Measurements from ENCODE around the gene SRGAP3. TPM values are rescaled to one million over a fixed set of nuclear protein-coding genes. Genes with fewer than 3 reads are reported as not detected.

Gene SRGAP3
- total RNA-seq, 5 donors from 2014 or later (not counting 1 experiment from before 2014, with no cell fraction given), result 1.4 to 4.4 (median 2.8) TPM

DNA sequence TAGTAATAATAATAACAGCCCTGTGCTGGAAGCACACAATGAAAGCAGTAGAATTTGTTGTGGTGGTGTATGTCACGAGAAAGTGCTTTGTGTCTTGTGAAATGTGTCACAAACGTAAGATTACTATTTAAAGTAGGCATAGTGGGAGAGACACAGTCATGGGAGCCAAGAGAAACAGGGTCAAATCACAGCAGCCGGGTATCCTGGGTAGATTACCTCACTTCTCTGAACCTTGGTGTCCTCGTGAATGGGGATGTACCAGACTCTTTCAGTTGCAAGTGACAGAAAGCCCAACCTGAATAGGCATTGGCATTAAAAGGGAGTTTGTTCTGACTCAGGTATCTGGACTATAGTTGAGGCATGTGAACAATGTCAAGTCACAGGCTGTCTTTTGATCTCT is 29.1 kb upstream of the SRGAP3 start:
- Histone ChIP-seq H3K4me3 (ENCODE audit: control insufficient read depth in 1 of 2, extremely low read depth in 1 of 2, low read length in 1 of 2) (no peak overlapping the region), H3K36me3 (ENCODE audit: control insufficient read depth in 2 of 2, extremely low read depth in 1 of 2, insufficient read depth in 1 of 2, low read length in 1 of 2) (no peaks in the 10 kb centered on the region), H3K9me3 (no peaks in the 10 kb centered on the region), H3K27me3 (replicated peaks in 1 of 2; ENCODE audit: control insufficient read depth in 2 of 2, extremely low read depth in 1 of 2, insufficient read depth in 2 of 2, low read length in 1 of 2) (peaks cover 0 to 6% of the 10 kb centered on the region in 2 experiments), H3K27ac (ENCODE audit: low read length) (no peak overlapping the region), H3K4me1 (ENCODE audit: control insufficient read depth in 1 of 2, extremely low read depth in 1 of 2, insufficient read depth in 2 of 2, low read length in 2 of 2) (no peaks in the 10 kb centered on the region)
- ATAC-seq (replicated peaks in 1 of 4) (no peak), DNase-seq (no peak)
- WGBS (ENCODE audit: insufficient coverage), result 74% methylated on average over 4 of the region's 4 CpGs
- Mint-ChIP-seq H3K36me3 (no peaks in the 10 kb centered on the region), H3K27me3 (peaks cover 5 to 14% of the 10 kb centered on the region in 2 donors), H3K4me3 (no peak overlapping the region), H3K27ac (no peak overlapping the region), H3K9me3 (peaks cover 0 to 6% (median 2%) of the 10 kb centered on the region in 3 donors), H3K4me1 (no peaks in the 10 kb centered on the region)
- ChIA-PET CTCF (no interaction called here), POLR2A (no interaction called here)

- WGBS (ENCODE audit: insufficient coverage), result no CpG with 5 or more reads among the region's 1 CpG
- no peak overlapping the region for H3K4me3 ChIP-seq (ENCODE audit: control insufficient read depth in 1 of 2, extremely low read depth in 1 of 2, low read length in 1 of 2)
- Mint-ChIP-seq H3K36me3 (no peaks in the 10 kb centered on the region), H3K9me3 (peaks cover 0 to 6% (median 2%) of the 10 kb centered on the region in 3 donors), H3K4me3 (no peak overlapping the region), H3K4me1 (no peaks in the 10 kb centered on the region), H3K27me3 (peaks cover 5 to 14% of the 10 kb centered on the region in 2 donors), H3K27ac (no peak overlapping the region)
- no peaks in the 10 kb centered on the region for H3K9me3 ChIP-seq
- H3K27ac ChIP-seq (ENCODE audit: low read length), result no peak overlapping the region
- ATAC-seq (replicated peaks in 1 of 4), result no peak
- POLR2A ChIA-PET, result no interaction called here
- no peak for DNase-seq
- no peaks in the 10 kb centered on the region for H3K4me1 ChIP-seq (ENCODE audit: control insufficient read depth in 1 of 2, extremely low read depth in 1 of 2, insufficient read depth in 2 of 2, low read length in 2 of 2)
- peaks cover 0 to 6% of the 10 kb centered on the region in 2 experiments for H3K27me3 ChIP-seq (replicated peaks in 1 of 2; ENCODE audit: control insufficient read depth in 2 of 2, extremely low read depth in 1 of 2, insufficient read depth in 2 of 2, low read length in 1 of 2)
- CTCF ChIA-PET, result no interaction called here
- no peaks in the 10 kb centered on the region for H3K36me3 ChIP-seq (ENCODE audit: control insufficient read depth in 2 of 2, extremely low read depth in 1 of 2, insufficient read depth in 1 of 2, low read length in 1 of 2)
Observed at GRCh38 chr3:9278085-9278484, 28.6 kb upstream of the SRGAP3 start.

DNA sequence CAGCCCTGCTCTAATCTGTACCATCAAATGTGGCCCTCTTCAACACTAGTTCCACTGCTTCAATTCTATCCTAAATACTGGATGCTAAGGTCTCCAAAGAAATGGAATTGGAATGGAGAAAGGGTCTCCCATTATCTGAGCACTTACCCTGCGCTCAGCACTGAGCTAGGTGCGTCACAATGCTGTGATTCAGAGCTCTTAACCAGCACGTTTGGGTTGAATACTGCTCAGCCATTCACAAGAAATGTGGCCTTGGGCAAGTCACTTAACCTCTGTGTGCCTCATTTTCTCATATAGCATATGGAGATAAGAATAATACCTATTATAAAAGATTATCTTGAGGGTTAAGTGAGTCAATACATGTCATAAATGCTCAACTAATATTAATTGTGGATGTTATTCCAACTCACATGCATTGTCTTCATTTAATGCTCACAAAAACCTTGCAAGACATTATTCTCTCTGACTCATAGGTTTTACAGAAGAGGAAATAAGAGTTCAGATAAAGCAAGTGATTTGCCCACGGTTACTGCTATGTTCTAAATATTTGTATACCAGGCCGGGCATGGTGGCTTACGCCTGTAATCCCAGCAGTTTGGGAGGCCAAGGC is 27.4 kb upstream of the SRGAP3 start:
- Mint-ChIP-seq H3K4me3 (no peak overlapping the region), H3K9me3 (peaks cover 0 to 6% (median 2%) of the 10 kb centered on the region in 3 donors), H3K27me3 (peaks cover 2 to 10% of the 10 kb centered on the region in 2 donors), H3K27ac (no peak overlapping the region), H3K4me1 (no peaks in the 10 kb centered on the region), H3K36me3 (no peaks in the 10 kb centered on the region)
- H3K27me3 ChIP-seq (replicated peaks in 1 of 2; ENCODE audit: control insufficient read depth in 2 of 2, extremely low read depth in 1 of 2, insufficient read depth in 2 of 2, low read length in 1 of 2), result peaks cover 0 to 6% of the 10 kb centered on the region in 2 experiments
- POLR2A ChIA-PET, result interaction anchor here in 1 of 2 donors (0.6 kb wide), 1 partner anchor 18 kb away, joined by 3 read pairs; no protein-coding TSS in a partner anchor
- 78% methylated on average over 3 of the region's 6 CpGs for WGBS (ENCODE audit: insufficient coverage)
- no peaks in the 10 kb centered on the region for H3K4me1 ChIP-seq (ENCODE audit: control insufficient read depth in 1 of 2, extremely low read depth in 1 of 2, insufficient read depth in 2 of 2, low read length in 2 of 2)
- no peaks in the 10 kb centered on the region for H3K9me3 ChIP-seq
- no peak overlapping the region for H3K4me3 ChIP-seq (ENCODE audit: control insufficient read depth in 1 of 2, extremely low read depth in 1 of 2, low read length in 1 of 2)
- DNase-seq (no peak), ATAC-seq (replicated peaks in 1 of 4) (no peak)
- H3K36me3 ChIP-seq (ENCODE audit: control insufficient read depth in 2 of 2, extremely low read depth in 1 of 2, insufficient read depth in 1 of 2, low read length in 1 of 2), result no peaks in the 10 kb centered on the region
- no peak overlapping the region for H3K27ac ChIP-seq (ENCODE audit: low read length)
- CTCF ChIA-PET, result no interaction called here

GRCh38 chr3:9271903-9272302 is 22.5 kb upstream of the SRGAP3 start:
- H3K27ac Mint-ChIP-seq, result peak overlapping the region in 1 of 2 donors; percentile 73
- WGBS (ENCODE audit: insufficient coverage), result 20% methylated on average over 2 of the region's 6 CpGs
- CTCF ChIA-PET, result no interaction called here

DNA sequence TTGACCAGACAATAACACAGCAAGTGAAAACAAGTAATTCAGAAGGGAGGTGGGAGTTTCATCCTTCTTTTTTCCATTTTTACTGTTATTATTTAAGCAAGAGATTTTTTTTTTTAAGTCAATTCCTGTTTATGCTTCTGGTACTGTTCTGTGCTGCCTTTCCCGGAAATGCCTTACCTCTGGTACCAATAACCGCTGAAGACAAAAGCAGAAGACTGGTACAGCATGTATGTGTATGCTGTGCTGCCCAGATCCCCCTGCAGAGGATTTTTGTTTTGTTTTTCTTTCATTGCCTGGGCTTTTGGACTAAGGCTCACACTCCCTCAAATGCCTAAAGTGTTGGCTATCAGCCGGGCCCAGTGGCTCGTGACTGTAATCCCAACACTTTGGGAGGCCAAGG is 21.3 kb upstream of the SRGAP3 start:
- Mint-ChIP-seq H3K4me1 (peaks cover 0 to 3% (median 3%) of the 10 kb centered on the region in 3 donors), H3K36me3 (no peaks in the 10 kb centered on the region), H3K27me3 (peaks cover 2 to 3% of the 10 kb centered on the region in 2 donors), H3K9me3 (peaks cover 0 to 6% (median 2%) of the 10 kb centered on the region in 3 donors), H3K27ac (peak overlapping the region; percentile 56 to 87), H3K4me3 (no peak overlapping the region)
- Histone ChIP-seq H3K27ac (ENCODE audit: low read length) (no peak overlapping the region), H3K4me1 (ENCODE audit: control insufficient read depth in 1 of 2, extremely low read depth in 1 of 2, insufficient read depth in 2 of 2, low read length in 2 of 2) (no peaks in the 10 kb centered on the region), H3K9me3 (no peaks in the 10 kb centered on the region), H3K36me3 (ENCODE audit: control insufficient read depth in 2 of 2, extremely low read depth in 1 of 2, insufficient read depth in 1 of 2, low read length in 1 of 2) (no peaks in the 10 kb centered on the region), H3K4me3 (ENCODE audit: control insufficient read depth in 1 of 2, extremely low read depth in 1 of 2, low read length in 1 of 2) (no peak overlapping the region), H3K27me3 (replicated peaks in 1 of 2; ENCODE audit: control insufficient read depth in 2 of 2, extremely low read depth in 1 of 2, insufficient read depth in 2 of 2, low read length in 1 of 2) (peaks cover 0 to 3% of the 10 kb centered on the region in 2 experiments)
- POLR2A ChIA-PET, result no interaction called here
- WGBS (ENCODE audit: insufficient coverage), result 100% methylated on average over 2 of the region's 4 CpGs
- DNase-seq (no peak), ATAC-seq (replicated peaks in 1 of 4) (peak in 2 of 4 experiments; percentile 33 to 62)
- CTCF ChIA-PET, result no interaction called here

More at GRCh38 chr3:9271903-9272302, 22.5 kb upstream of the SRGAP3 start:
- no peak overlapping the region for H3K4me3 Mint-ChIP-seq
- H3K27me3 Mint-ChIP-seq, result peaks cover 2 to 6% of the 10 kb centered on the region in 2 donors
- H3K27ac ChIP-seq (ENCODE audit: low read length), result no peak overlapping the region
- no peaks in the 10 kb centered on the region for H3K9me3 ChIP-seq
- H3K9me3 Mint-ChIP-seq, result peaks cover 0 to 6% (median 2%) of the 10 kb centered on the region in 3 donors
- H3K36me3 ChIP-seq (ENCODE audit: control insufficient read depth in 2 of 2, extremely low read depth in 1 of 2, insufficient read depth in 1 of 2, low read length in 1 of 2), result no peaks in the 10 kb centered on the region
- no peaks in the 10 kb centered on the region for H3K4me1 ChIP-seq (ENCODE audit: control insufficient read depth in 1 of 2, extremely low read depth in 1 of 2, insufficient read depth in 2 of 2, low read length in 2 of 2)
- H3K36me3 Mint-ChIP-seq, result no peaks in the 10 kb centered on the region
- H3K4me3 ChIP-seq (ENCODE audit: control insufficient read depth in 1 of 2, extremely low read depth in 1 of 2, low read length in 1 of 2), result no peak overlapping the region
- no peak for DNase-seq
- H3K27me3 ChIP-seq (replicated peaks in 1 of 2; ENCODE audit: control insufficient read depth in 2 of 2, extremely low read depth in 1 of 2, insufficient read depth in 2 of 2, low read length in 1 of 2), result peaks cover 0 to 3% of the 10 kb centered on the region in 2 experiments
- H3K4me1 Mint-ChIP-seq, result peaks cover 0 to 3% (median 3%) of the 10 kb centered on the region in 3 donors
- no peak for ATAC-seq (replicated peaks in 1 of 4)
- POLR2A ChIA-PET, result no interaction called here

- Mint-ChIP-seq H3K27me3 (no peaks in the 10 kb centered on the region), H3K4me3 (no peak overlapping the region), H3K4me1 (peaks cover 0 to 3% (median 3%) of the 10 kb centered on the region in 3 donors), H3K36me3 (no peaks in the 10 kb centered on the region), H3K27ac (no peak overlapping the region), H3K9me3 (peaks cover 0 to 5% (median 0%) of the 10 kb centered on the region in 3 donors)
- ATAC-seq (replicated peaks in 1 of 4) (no peak), DNase-seq (no peak)
- Histone ChIP-seq H3K4me3 (ENCODE audit: control insufficient read depth in 1 of 2, extremely low read depth in 1 of 2, low read length in 1 of 2) (no peak overlapping the region), H3K27ac (ENCODE audit: low read length) (no peak overlapping the region), H3K9me3 (no peaks in the 10 kb centered on the region), H3K36me3 (ENCODE audit: control insufficient read depth in 2 of 2, extremely low read depth in 1 of 2, insufficient read depth in 1 of 2, low read length in 1 of 2) (no peaks in the 10 kb centered on the region), H3K27me3 (replicated peaks in 1 of 2; ENCODE audit: control insufficient read depth in 2 of 2, extremely low read depth in 1 of 2, insufficient read depth in 2 of 2, low read length in 1 of 2) (no peaks in the 10 kb centered on the region), H3K4me1 (ENCODE audit: control insufficient read depth in 1 of 2, extremely low read depth in 1 of 2, insufficient read depth in 2 of 2, low read length in 2 of 2) (no peaks in the 10 kb centered on the region)
- no CpG with 5 or more reads among the region's 3 CpGs for WGBS (ENCODE audit: insufficient coverage)
- CTCF ChIA-PET, result no interaction called here
- POLR2A ChIA-PET, result no interaction called here
Observed at GRCh38 chr3:9266716-9267115, 17.3 kb upstream of the SRGAP3 start.
